ENCODE measurements around the gene SECTM1.
A peak's percentile ranks its signal among the peaks of the same experiment; 100 is the strongest.

Gene SECTM1

DNA sequence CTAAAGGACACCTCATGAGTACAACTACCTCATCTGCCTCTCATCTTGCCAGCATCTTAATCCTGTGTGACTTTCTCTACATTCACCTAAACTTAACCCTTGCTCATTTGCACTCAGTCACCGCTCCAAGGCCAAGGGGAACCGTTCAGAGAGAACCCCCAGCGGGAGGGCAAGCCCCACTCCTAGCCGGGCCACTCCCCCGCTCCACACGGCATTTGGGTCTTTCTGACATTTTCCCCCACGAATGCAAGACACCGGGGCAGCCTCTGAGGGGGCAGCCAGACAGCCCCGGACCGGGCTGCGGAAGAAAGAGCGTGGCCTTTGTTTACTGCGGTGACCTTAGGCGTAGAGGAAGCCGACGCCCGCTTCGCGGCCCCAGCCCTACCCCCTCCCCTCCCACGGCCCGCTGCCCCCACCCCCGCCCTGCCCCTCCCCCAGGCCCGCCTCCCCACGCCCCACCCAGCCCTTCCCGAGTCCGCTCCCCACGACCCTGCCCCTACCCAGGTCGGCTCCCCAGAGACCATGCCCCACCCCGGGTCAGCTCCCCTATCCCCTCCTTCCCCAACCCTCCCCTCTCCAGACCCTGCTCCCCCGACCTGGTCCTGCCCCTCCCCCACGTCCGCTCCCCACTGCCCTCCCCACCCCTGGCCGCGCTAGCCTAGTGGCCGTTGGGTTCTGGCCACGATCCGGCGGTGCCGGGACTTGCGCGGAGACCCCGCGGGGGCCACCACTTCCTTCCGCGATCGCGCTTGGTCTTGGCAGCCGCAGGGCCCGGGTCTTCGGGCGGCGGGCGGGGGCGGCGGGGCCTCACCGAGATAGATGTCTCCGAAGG lies 60.9 kb downstream of the SECTM1 start:
- TF ChIP-seq, protein P1, sequence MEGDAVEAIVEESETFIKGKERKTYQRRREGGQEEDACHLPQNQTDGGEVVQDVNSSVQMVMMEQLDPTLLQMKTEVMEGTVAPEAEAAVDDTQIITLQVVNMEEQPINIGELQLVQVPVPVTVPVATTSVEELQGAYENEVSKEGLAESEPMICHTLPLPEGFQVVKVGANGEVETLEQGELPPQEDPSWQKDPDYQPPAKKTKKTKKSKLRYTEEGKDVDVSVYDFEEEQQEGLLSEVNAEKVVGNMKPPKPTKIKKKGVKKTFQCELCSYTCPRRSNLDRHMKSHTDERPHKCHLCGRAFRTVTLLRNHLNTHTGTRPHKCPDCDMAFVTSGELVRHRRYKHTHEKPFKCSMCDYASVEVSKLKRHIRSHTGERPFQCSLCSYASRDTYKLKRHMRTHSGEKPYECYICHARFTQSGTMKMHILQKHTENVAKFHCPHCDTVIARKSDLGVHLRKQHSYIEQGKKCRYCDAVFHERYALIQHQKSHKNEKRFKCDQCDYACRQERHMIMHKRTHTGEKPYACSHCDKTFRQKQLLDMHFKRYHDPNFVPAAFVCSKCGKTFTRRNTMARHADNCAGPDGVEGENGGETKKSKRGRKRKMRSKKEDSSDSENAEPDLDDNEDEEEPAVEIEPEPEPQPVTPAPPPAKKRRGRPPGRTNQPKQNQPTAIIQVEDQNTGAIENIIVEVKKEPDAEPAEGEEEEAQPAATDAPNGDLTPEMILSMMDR (conservative IDR thresholded peaks at IDR 0.05; ENCODE audit: low read depth, low read length) = no peak
- Histone ChIP-seq H2AFZ (ENCODE audit: low read depth) (peak overlapping the region; percentile 83), H3K36me3 (ENCODE audit: insufficient read depth) (peaks cover 5% of the 10 kb centered on the region; the same call in 1 of the 2 replicates), H3K9ac (peak overlapping the region; percentile 98), H4K20me1 (ENCODE audit: insufficient read depth) (peaks cover 45% of the 10 kb centered on the region), H3K4me3 (IDR thresholded peaks at IDR 0.05; ENCODE audit: insufficient read depth, low read depth, low read length) (no peak overlapping the region), H3K4me1 (ENCODE audit: low read depth, poor library complexity, severe bottlenecking) (peaks cover 81% of the 10 kb centered on the region), H3K79me2 (ENCODE audit: insufficient read depth, low read depth) (peaks cover 49% of the 10 kb centered on the region), H3K27ac (peak overlapping the region; percentile 98), H3K27me3 (ENCODE audit: insufficient read depth, low read depth) (no peaks in the 10 kb centered on the region), H3K4me2 (peak overlapping the region; percentile 88)

DNA sequence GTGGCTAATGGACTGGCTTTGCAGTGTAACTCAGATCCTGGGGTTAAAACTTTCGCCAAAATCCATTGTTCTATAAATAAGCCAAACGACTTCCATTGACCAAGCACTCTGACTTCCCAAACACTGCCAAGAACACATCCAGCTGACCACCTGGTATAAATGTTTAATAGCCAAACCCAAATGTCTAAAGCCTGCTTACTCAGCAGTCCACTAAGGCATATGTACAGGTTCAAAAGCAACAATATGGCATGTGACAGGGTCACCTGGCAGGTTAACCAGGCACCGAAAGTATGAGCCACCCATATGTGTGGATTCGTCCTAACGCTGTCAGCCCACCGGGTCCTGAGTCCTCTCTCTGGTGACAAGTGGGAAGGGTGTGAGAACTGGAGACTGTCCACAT lies 62.2 kb downstream of the SECTM1 start:
- Histone ChIP-seq H3K4me1 (ENCODE audit: low read depth, poor library complexity, severe bottlenecking) (peaks cover 68% of the 10 kb centered on the region), H3K9ac (no peak overlapping the region), H3K79me2 (ENCODE audit: insufficient read depth, low read depth) (peaks cover 62% of the 10 kb centered on the region), H4K20me1 (ENCODE audit: insufficient read depth) (peaks cover 48% of the 10 kb centered on the region), H3K27me3 (ENCODE audit: insufficient read depth, low read depth) (no peaks in the 10 kb centered on the region), H2AFZ (ENCODE audit: low read depth) (no peak overlapping the region), H3K27ac (no peak overlapping the region), H3K4me2 (0 out of 2 replicates have a peak overlapping the region, but pooled peaks have one; percentile 5), H3K4me3 (IDR thresholded peaks at IDR 0.05; ENCODE audit: insufficient read depth, low read depth, low read length) (no peak overlapping the region), H3K36me3 (ENCODE audit: insufficient read depth) (peaks cover 5% of the 10 kb centered on the region; the same call in 1 of the 2 replicates)
- TF ChIP-seq, protein P1 (conservative IDR thresholded peaks at IDR 0.05; ENCODE audit: low read depth, low read length) = no peak

Data from KMS-11 (cell line).